ENCODE measurements around the gene QKI.
"Not testable (repeated sequence)": the region's sequence is repeated elsewhere in the genome, so short reads cannot be mapped to it uniquely, and the experiment has no call there.

The QKI gene

GRCh38 chr6:163420289-163420614, 5.7 kb downstream of the QKI start:
- WGBS, 2 experiments, result 65 to 67% methylated on average over 1 to 2 of the region's 2 CpGs
- H3K4me3 ChIP-seq (ENCODE audit: insufficient read depth, low read depth, low read length), result no peak overlapping the region
- no peaks in the 10 kb centered on the region for H3K27me3 ChIP-seq (ENCODE audit: control insufficient read depth, insufficient read depth, low read length, poor library complexity, severe bottlenecking)
- H3K36me3 ChIP-seq (ENCODE audit: control insufficient read depth, insufficient read depth, low read length), result no peaks in the 10 kb centered on the region
- H3K27ac ChIP-seq (ENCODE audit: insufficient read depth, low read depth, low read length, poor library complexity, severe bottlenecking), result no peak overlapping the region
- no peaks in the 10 kb centered on the region for H3K9me3 ChIP-seq (ENCODE audit: control insufficient read depth, low read length)
- H3K4me1 ChIP-seq (ENCODE audit: control insufficient read depth, insufficient read depth, low read length), result peaks cover 17% of the 10 kb centered on the region

GRCh38 chr6:163422550-163422949, 8.0 kb downstream of the QKI start:
- H3K36me3 ChIP-seq (ENCODE audit: control insufficient read depth, insufficient read depth, low read length), result no peaks in the 10 kb centered on the region
- no peaks in the 10 kb centered on the region for H3K27me3 ChIP-seq (ENCODE audit: control insufficient read depth, insufficient read depth, low read length, poor library complexity, severe bottlenecking)
- no peak overlapping the region for H3K4me3 ChIP-seq (ENCODE audit: insufficient read depth, low read depth, low read length)
- peaks cover 17% of the 10 kb centered on the region for H3K4me1 ChIP-seq (ENCODE audit: control insufficient read depth, insufficient read depth, low read length)
- H3K27ac ChIP-seq (ENCODE audit: insufficient read depth, low read depth, low read length, poor library complexity, severe bottlenecking), result no peak overlapping the region
- H3K9me3 ChIP-seq (ENCODE audit: control insufficient read depth, low read length), result no peaks in the 10 kb centered on the region
- WGBS, 2 experiments, result 58 to 66% methylated on average over 3 of the region's 3 CpGs

GRCh38 chr6:163423696-163424095, 9.2 kb downstream of the QKI start:
- H3K36me3 ChIP-seq (ENCODE audit: control insufficient read depth, insufficient read depth, low read length), result no peaks in the 10 kb centered on the region
- H3K9me3 ChIP-seq (ENCODE audit: control insufficient read depth, low read length), result no peaks in the 10 kb centered on the region
- no peak overlapping the region for H3K4me3 ChIP-seq (ENCODE audit: insufficient read depth, low read depth, low read length)
- no peak overlapping the region for H3K27ac ChIP-seq (ENCODE audit: insufficient read depth, low read depth, low read length, poor library complexity, severe bottlenecking)
- WGBS, 2 experiments, result 88 to 100% methylated on average over 1 to 2 of the region's 2 CpGs
- H3K4me1 ChIP-seq (ENCODE audit: control insufficient read depth, insufficient read depth, low read length), result peaks cover 11% of the 10 kb centered on the region
- no peaks in the 10 kb centered on the region for H3K27me3 ChIP-seq (ENCODE audit: control insufficient read depth, insufficient read depth, low read length, poor library complexity, severe bottlenecking)

- no peak overlapping the region for H3K4me3 ChIP-seq (ENCODE audit: insufficient read depth, low read depth, low read length)
- peaks cover 5% of the 10 kb centered on the region for H3K4me1 ChIP-seq (ENCODE audit: control insufficient read depth, insufficient read depth, low read length)
- WGBS, 2 experiments, result 93 to 96% methylated on average over 5 to 6 of the region's 6 CpGs
Observed at GRCh38 chr6:163427498-163428254, 13.2 kb downstream of the QKI start.

GRCh38 chr6:163428373-163428772, 13.9 kb downstream of the QKI start:
- H3K9me3 ChIP-seq (ENCODE audit: control insufficient read depth, low read length), result no peaks in the 10 kb centered on the region
- WGBS, 2 experiments, result no CpG with 5 or more reads among the region's 2 CpGs
- H3K27ac ChIP-seq (ENCODE audit: insufficient read depth, low read depth, low read length, poor library complexity, severe bottlenecking), result no peak overlapping the region
- H3K27me3 ChIP-seq (ENCODE audit: control insufficient read depth, insufficient read depth, low read length, poor library complexity, severe bottlenecking), result no peaks in the 10 kb centered on the region
- H3K36me3 ChIP-seq (ENCODE audit: control insufficient read depth, insufficient read depth, low read length), result no peaks in the 10 kb centered on the region
- H3K4me1 ChIP-seq (ENCODE audit: control insufficient read depth, insufficient read depth, low read length), result peaks cover 5% of the 10 kb centered on the region
- no peak overlapping the region for H3K4me3 ChIP-seq (ENCODE audit: insufficient read depth, low read depth, low read length)

More at GRCh38 chr6:163427498-163428254, 13.2 kb downstream of the QKI start:
- Histone ChIP-seq H3K9me3 (ENCODE audit: control insufficient read depth, low read length) (no peaks in the 10 kb centered on the region), H3K27ac (ENCODE audit: insufficient read depth, low read depth, low read length, poor library complexity, severe bottlenecking) (no peak overlapping the region), H3K27me3 (ENCODE audit: control insufficient read depth, insufficient read depth, low read length, poor library complexity, severe bottlenecking) (no peaks in the 10 kb centered on the region), H3K36me3 (ENCODE audit: control insufficient read depth, insufficient read depth, low read length) (no peaks in the 10 kb centered on the region)

- Histone ChIP-seq H3K27ac (ENCODE audit: insufficient read depth, low read depth, low read length, poor library complexity, severe bottlenecking) (no peak overlapping the region), H3K4me3 (ENCODE audit: insufficient read depth, low read depth, low read length) (no peak overlapping the region), H3K9me3 (ENCODE audit: control insufficient read depth, low read length) (no peaks in the 10 kb centered on the region), H3K27me3 (ENCODE audit: control insufficient read depth, insufficient read depth, low read length, poor library complexity, severe bottlenecking) (no peaks in the 10 kb centered on the region), H3K4me1 (ENCODE audit: control insufficient read depth, insufficient read depth, low read length) (peaks cover 5% of the 10 kb centered on the region), H3K36me3 (ENCODE audit: control insufficient read depth, insufficient read depth, low read length) (no peaks in the 10 kb centered on the region)
- WGBS, 2 experiments, result 90 to 100% methylated on average over 2 of the region's 2 CpGs
Observed at GRCh38 chr6:163429858-163430448, 15.4 kb downstream of the QKI start.

- H3K36me3 ChIP-seq (ENCODE audit: control insufficient read depth, insufficient read depth, low read length), result no peaks in the 10 kb centered on the region
- no peak overlapping the region for H3K4me3 ChIP-seq (ENCODE audit: insufficient read depth, low read depth, low read length)
- WGBS, 2 experiments, result 87 to 95% methylated on average over 2 of the region's 2 CpGs
- no peak overlapping the region for H3K27ac ChIP-seq (ENCODE audit: insufficient read depth, low read depth, low read length, poor library complexity, severe bottlenecking)
- H3K4me1 ChIP-seq (ENCODE audit: control insufficient read depth, insufficient read depth, low read length), result peaks cover 5% of the 10 kb centered on the region
- no peaks in the 10 kb centered on the region for H3K9me3 ChIP-seq (ENCODE audit: control insufficient read depth, low read length)
- H3K27me3 ChIP-seq (ENCODE audit: control insufficient read depth, insufficient read depth, low read length, poor library complexity, severe bottlenecking), result no peaks in the 10 kb centered on the region
Observed at GRCh38 chr6:163432300-163432699, 17.8 kb downstream of the QKI start.

- not testable (repeated sequence) for H3K27me3 ChIP-seq (ENCODE audit: control insufficient read depth, insufficient read depth, low read length, poor library complexity, severe bottlenecking); H3K4me1 ChIP-seq (ENCODE audit: control insufficient read depth, insufficient read depth, low read length); H3K36me3 ChIP-seq (ENCODE audit: control insufficient read depth, insufficient read depth, low read length); H3K27ac ChIP-seq (ENCODE audit: insufficient read depth, low read depth, low read length, poor library complexity, severe bottlenecking); H3K9me3 ChIP-seq (ENCODE audit: control insufficient read depth, low read length); H3K4me3 ChIP-seq (ENCODE audit: insufficient read depth, low read depth, low read length)
- WGBS, 2 experiments, result 87 to 91% methylated on average over 9 of the region's 9 CpGs
Observed at GRCh38 chr6:163433486-163433885, 19.0 kb downstream of the QKI start.

- H3K4me1 ChIP-seq (ENCODE audit: control insufficient read depth, insufficient read depth, low read length), result peaks cover 5% of the 10 kb centered on the region
- no peak overlapping the region for H3K4me3 ChIP-seq (ENCODE audit: insufficient read depth, low read depth, low read length)
- WGBS, 2 experiments, result 98 to 100% methylated on average over 3 to 4 of the region's 4 CpGs
- no peak overlapping the region for H3K27ac ChIP-seq (ENCODE audit: insufficient read depth, low read depth, low read length, poor library complexity, severe bottlenecking)
- H3K27me3 ChIP-seq (ENCODE audit: control insufficient read depth, insufficient read depth, low read length, poor library complexity, severe bottlenecking), result no peaks in the 10 kb centered on the region
- no peaks in the 10 kb centered on the region for H3K36me3 ChIP-seq (ENCODE audit: control insufficient read depth, insufficient read depth, low read length)
- no peaks in the 10 kb centered on the region for H3K9me3 ChIP-seq (ENCODE audit: control insufficient read depth, low read length)
Observed at GRCh38 chr6:163435023-163435422, 20.5 kb downstream of the QKI start.

GRCh38 chr6:163436843-163437242, 22.3 kb downstream of the QKI start:
- Histone ChIP-seq H3K4me3 (ENCODE audit: insufficient read depth, low read depth, low read length) (no peak overlapping the region), H3K36me3 (ENCODE audit: control insufficient read depth, insufficient read depth, low read length) (no peaks in the 10 kb centered on the region), H3K27me3 (ENCODE audit: control insufficient read depth, insufficient read depth, low read length, poor library complexity, severe bottlenecking) (no peaks in the 10 kb centered on the region), H3K9me3 (ENCODE audit: control insufficient read depth, low read length) (no peaks in the 10 kb centered on the region), H3K4me1 (ENCODE audit: control insufficient read depth, insufficient read depth, low read length) (no peaks in the 10 kb centered on the region), H3K27ac (ENCODE audit: insufficient read depth, low read depth, low read length, poor library complexity, severe bottlenecking) (no peak overlapping the region)
- 100% methylated on average over 1 of the region's 3 CpGs; no CpG with 5 or more reads in 1 of the 2 experiments for WGBS, 2 experiments

Data from ectodermal cell (in vitro differentiated cells).